GM12875 (cell line): ENCODE data around the gene BGN.

Experiments used
- H3K4me3 ChIP-seq: one replicate; pipeline ENCODE4 v1.5.1; 2011; ENCODE audit warnings: low read depth, low read length, control low read depth
- TF ChIP-seq, protein P1 (sequence below): IDR thresholded peaks from 2 replicates; pipeline ENCODE4 v1.5.1; 2011; ENCODE audit warnings: low read depth, mild to moderate bottlenecking, control low read depth, inconsistent platforms, low read length, moderate library complexity, borderline replicate concordance; ENCODE audit not compliant: insufficient read depth

The BGN gene

DNA sequence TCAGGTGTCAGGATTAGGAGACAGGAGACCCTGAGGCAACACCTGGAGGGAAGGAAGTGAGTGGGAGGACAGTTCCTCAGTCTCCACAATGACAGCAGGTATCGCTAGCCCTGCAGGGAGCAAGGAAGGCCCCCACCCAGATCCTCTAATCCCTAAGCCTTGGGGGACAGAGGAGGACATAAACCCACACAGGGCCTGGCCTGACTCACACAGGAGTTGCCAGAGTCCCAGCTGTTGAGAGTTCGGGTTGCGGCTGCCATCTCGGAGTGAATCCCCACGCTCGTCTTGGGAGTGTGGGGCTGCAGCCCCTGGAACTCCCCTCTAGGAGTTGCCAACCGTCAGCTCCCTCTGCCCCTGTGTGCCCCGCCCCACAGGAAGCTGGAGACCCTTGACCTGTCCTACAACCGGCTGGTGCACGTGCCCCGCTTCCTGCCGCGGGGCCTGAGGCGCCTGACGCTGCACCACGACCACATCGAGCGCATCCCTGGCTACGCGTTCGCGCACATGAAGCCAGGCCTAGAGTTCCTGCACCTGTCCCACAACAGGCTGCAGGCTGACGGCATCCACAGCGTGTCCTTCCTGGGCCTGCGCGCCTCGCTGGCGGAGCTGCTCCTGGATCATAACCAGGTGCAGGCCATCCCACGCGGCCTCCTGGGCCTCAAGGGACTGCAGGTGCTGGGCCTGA is 9.2 kb upstream of the BGN start:
- no peak overlapping the region for H3K4me3 ChIP-seq
- TF ChIP-seq, protein P1, sequence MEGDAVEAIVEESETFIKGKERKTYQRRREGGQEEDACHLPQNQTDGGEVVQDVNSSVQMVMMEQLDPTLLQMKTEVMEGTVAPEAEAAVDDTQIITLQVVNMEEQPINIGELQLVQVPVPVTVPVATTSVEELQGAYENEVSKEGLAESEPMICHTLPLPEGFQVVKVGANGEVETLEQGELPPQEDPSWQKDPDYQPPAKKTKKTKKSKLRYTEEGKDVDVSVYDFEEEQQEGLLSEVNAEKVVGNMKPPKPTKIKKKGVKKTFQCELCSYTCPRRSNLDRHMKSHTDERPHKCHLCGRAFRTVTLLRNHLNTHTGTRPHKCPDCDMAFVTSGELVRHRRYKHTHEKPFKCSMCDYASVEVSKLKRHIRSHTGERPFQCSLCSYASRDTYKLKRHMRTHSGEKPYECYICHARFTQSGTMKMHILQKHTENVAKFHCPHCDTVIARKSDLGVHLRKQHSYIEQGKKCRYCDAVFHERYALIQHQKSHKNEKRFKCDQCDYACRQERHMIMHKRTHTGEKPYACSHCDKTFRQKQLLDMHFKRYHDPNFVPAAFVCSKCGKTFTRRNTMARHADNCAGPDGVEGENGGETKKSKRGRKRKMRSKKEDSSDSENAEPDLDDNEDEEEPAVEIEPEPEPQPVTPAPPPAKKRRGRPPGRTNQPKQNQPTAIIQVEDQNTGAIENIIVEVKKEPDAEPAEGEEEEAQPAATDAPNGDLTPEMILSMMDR, result no peak

- H3K4me3 ChIP-seq, result no peak overlapping the region
- TF ChIP-seq, protein P1, result no peak
Observed at GRCh38 chrX:153486171-153486570, 8.6 kb upstream of the BGN start.

GRCh38 chrX:153487590-153488071 is 7.1 kb upstream of the BGN start:
- no peak overlapping the region for H3K4me3 ChIP-seq
- TF ChIP-seq, protein P1, result no peak

GRCh38 chrX:153488231-153488914 is 6.4 kb upstream of the BGN start:
- TF ChIP-seq, protein P1, result no peak

DNA sequence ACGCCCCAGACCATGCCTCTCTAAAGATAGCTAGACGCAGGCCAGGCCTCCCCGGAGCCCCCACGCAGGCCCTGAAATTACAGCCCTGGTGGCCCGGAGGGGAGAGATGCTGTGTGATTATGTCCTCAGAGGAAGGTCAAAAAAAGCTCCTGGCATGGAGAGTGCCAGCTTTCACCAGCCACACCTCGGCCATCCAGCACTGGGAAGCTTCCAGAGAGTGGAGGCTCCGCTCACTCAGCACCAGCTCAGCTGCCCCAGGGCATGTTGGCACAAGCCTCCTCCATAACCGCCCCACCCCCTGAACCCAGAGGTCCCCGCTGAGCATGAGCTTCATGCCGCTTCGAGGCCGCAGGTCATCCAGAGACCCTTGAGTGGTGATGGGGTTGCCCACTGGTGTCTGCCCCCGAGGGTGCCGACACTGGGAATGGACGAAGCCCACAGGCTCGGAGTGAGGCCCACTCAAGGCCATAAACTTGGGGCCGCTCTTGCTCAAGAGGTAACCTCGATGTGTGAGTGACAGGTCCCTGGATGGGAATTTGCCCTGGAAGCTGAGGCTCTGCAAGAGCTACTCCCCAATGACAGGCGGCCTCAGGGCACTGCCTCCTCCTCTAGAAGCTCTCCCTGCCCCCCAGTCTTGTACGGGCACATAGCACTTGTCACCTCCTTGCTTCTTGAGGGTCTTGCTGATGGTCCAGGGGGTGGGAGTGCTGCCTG is 4.4 kb upstream of the BGN start:
- TF ChIP-seq, protein P1, result no peak

More at GRCh38 chrX:153488231-153488914, 6.4 kb upstream of the BGN start:
- no peak overlapping the region for H3K4me3 ChIP-seq

GRCh38 chrX:153491351-153491914 is 3.3 kb upstream of the BGN start:
- TF ChIP-seq, protein P1, result no peak
- H3K4me3 ChIP-seq, result no peak overlapping the region

More for the DNA sequence above, 4.4 kb upstream of the BGN start:
- H3K4me3 ChIP-seq, result no peak overlapping the region
